ENCODE results near the gene GSTT2B.
"Not testable (repeated sequence)": the region's sequence is repeated elsewhere in the genome, so short reads cannot be mapped to it uniquely, and the experiment has no call there.

The GSTT2B gene

GRCh38 chr22:23949764-23950163, 11.2 kb downstream of the GSTT2B start:
- DNase-seq (ENCODE audit: low spot score); FAIRE-seq: not testable (repeated sequence)

- not testable (repeated sequence) for FAIRE-seq; DNase-seq (ENCODE audit: low spot score)
These were observed 13.6 kb downstream of the GSTT2B start for GRCh38 chr22:23947391-23947790.

- not testable (repeated sequence) for FAIRE-seq; DNase-seq (ENCODE audit: low spot score)
These were observed 20.8 kb downstream of the GSTT2B start for GRCh38 chr22:23940166-23940565.

- FAIRE-seq (no peak), DNase-seq (ENCODE audit: low spot score) (no peak)
These were observed 22.0 kb downstream of the GSTT2B start for GRCh38 chr22:23939017-23939357.

GRCh38 chr22:23938328-23939016, 22.5 kb downstream of the GSTT2B start:
- DNase-seq (ENCODE audit: low spot score), result no peak
- FAIRE-seq, result peak; percentile 27

GRCh38 chr22:23926561-23926960, 34.4 kb downstream of the GSTT2B start:
- FAIRE-seq (no peak), DNase-seq (ENCODE audit: low spot score) (no peak)

- DNase-seq (ENCODE audit: low spot score) (no peak), FAIRE-seq (peak; percentile 53)
These were observed 35.9 kb downstream of the GSTT2B start for GRCh38 chr22:23925020-23925606.

GRCh38 chr22:23922921-23923320, 38.1 kb downstream of the GSTT2B start:
- no peak for DNase-seq (ENCODE audit: low spot score)
- FAIRE-seq, result no peak

- not testable (repeated sequence) for DNase-seq (ENCODE audit: low spot score)
- peak; percentile 96 for FAIRE-seq
These were observed 39.3 kb downstream of the GSTT2B start for GRCh38 chr22:23921586-23922201.

GRCh38 chr22:23920267-23920611, 40.8 kb downstream of the GSTT2B start:
- not testable (repeated sequence) for FAIRE-seq; DNase-seq (ENCODE audit: low spot score)

- FAIRE-seq, result no peak
These were observed 45.7 kb downstream of the GSTT2B start for GRCh38 chr22:23915290-23915689.

GRCh38 chr22:23913661-23914353, 47.2 kb downstream of the GSTT2B start:
- FAIRE-seq, result peak; percentile 58

More at GRCh38 chr22:23915290-23915689, 45.7 kb downstream of the GSTT2B start:
- DNase-seq (ENCODE audit: low spot score), result no peak

GRCh38 chr22:23913306-23913660, 47.7 kb downstream of the GSTT2B start:
- DNase-seq (ENCODE audit: low spot score) (no peak), FAIRE-seq (no peak)

More at GRCh38 chr22:23913661-23914353, 47.2 kb downstream of the GSTT2B start:
- peak; percentile 82 for DNase-seq (ENCODE audit: low spot score)

- DNase-seq (ENCODE audit: low spot score) (no peak), FAIRE-seq (no peak)
These were observed 48.6 kb downstream of the GSTT2B start for GRCh38 chr22:23912293-23912903.

GRCh38 chr22:23911318-23911980, 49.5 kb downstream of the GSTT2B start:
- FAIRE-seq (peak; percentile 23), DNase-seq (ENCODE audit: low spot score) (no peak)

GRCh38 chr22:23910496-23911190, 50.4 kb downstream of the GSTT2B start:
- FAIRE-seq, result no peak

GRCh38 chr22:23909296-23909898, 51.6 kb downstream of the GSTT2B start:
- DNase-seq (ENCODE audit: low spot score), result no peak
- FAIRE-seq, result peak; percentile 42

More at GRCh38 chr22:23910496-23911190, 50.4 kb downstream of the GSTT2B start:
- no peak for DNase-seq (ENCODE audit: low spot score)

GRCh38 chr22:23908587-23909205, 52.3 kb downstream of the GSTT2B start:
- peak; percentile 13 for FAIRE-seq
- no peak for DNase-seq (ENCODE audit: low spot score)

- DNase-seq (ENCODE audit: low spot score); FAIRE-seq: not testable (repeated sequence)
These were observed 53.6 kb downstream of the GSTT2B start for GRCh38 chr22:23907423-23907822.
